ENCODE data around the gene GET4. TPM values are rescaled to one million over a fixed set of nuclear protein-coding genes. Genes with fewer than 3 reads are reported as not detected.

The GET4 gene
- total and polyA plus RNA-seq, 2 experiments from 2014 or later = 48.3 to 102 TPM

DNA sequence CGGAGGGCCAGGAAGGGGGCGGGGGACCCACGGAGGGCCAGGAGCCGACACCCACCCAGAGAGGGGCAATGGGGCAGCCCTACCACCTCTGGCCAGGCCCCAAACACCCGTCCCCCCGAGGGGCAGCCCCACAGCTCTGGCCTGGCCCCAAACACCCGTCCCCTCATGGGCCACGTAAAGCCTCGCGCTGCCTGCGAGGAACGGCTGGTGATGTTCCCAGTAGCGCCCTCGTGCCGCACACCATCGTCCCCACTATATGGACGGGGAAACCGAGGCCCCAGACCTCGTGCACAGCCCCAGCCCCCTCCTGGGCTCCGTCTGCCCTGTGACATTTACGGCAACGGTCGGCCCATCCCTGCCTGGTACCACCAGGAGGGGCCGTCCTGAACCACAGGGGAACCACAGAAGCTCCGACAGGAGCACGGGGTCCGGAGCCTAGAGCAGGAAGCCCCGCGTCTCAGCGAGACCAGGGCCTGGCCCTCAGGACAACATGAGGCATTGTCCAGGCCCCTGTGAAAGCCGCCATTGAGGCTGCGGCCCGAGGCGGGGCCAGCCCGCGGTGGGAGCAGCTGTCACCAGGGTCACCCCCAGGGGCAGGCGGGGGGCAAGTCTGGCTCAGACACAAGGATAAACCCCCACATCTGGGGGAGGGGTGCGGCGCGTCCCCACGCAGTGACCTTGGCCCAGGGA lies 35.6 kb downstream of the GET4 start:
- TF ChIP-seq, protein P1, sequence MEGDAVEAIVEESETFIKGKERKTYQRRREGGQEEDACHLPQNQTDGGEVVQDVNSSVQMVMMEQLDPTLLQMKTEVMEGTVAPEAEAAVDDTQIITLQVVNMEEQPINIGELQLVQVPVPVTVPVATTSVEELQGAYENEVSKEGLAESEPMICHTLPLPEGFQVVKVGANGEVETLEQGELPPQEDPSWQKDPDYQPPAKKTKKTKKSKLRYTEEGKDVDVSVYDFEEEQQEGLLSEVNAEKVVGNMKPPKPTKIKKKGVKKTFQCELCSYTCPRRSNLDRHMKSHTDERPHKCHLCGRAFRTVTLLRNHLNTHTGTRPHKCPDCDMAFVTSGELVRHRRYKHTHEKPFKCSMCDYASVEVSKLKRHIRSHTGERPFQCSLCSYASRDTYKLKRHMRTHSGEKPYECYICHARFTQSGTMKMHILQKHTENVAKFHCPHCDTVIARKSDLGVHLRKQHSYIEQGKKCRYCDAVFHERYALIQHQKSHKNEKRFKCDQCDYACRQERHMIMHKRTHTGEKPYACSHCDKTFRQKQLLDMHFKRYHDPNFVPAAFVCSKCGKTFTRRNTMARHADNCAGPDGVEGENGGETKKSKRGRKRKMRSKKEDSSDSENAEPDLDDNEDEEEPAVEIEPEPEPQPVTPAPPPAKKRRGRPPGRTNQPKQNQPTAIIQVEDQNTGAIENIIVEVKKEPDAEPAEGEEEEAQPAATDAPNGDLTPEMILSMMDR (IDR thresholded peaks at IDR 0.05; ENCODE audit: poor library complexity) = no peak
- TF ChIP-seq EZH2 (IDR thresholded peaks at IDR 0.05; ENCODE audit: borderline replicate concordance) = no peak
- TF ChIP-seq EZH2phosphoT487 (IDR thresholded peaks at IDR 0.05; ENCODE audit: low read depth, severe bottlenecking, unreplicated experiment) = no peak
- WGBS (ENCODE audit: low lambda C conversion rate, missing lambda C conversion rate) = 96% methylated on average over 23 of the region's 41 CpGs
- H3K9me3 ChIP-seq (ENCODE audit: low read depth) = no peaks in the 10 kb centered on the region

DNA sequence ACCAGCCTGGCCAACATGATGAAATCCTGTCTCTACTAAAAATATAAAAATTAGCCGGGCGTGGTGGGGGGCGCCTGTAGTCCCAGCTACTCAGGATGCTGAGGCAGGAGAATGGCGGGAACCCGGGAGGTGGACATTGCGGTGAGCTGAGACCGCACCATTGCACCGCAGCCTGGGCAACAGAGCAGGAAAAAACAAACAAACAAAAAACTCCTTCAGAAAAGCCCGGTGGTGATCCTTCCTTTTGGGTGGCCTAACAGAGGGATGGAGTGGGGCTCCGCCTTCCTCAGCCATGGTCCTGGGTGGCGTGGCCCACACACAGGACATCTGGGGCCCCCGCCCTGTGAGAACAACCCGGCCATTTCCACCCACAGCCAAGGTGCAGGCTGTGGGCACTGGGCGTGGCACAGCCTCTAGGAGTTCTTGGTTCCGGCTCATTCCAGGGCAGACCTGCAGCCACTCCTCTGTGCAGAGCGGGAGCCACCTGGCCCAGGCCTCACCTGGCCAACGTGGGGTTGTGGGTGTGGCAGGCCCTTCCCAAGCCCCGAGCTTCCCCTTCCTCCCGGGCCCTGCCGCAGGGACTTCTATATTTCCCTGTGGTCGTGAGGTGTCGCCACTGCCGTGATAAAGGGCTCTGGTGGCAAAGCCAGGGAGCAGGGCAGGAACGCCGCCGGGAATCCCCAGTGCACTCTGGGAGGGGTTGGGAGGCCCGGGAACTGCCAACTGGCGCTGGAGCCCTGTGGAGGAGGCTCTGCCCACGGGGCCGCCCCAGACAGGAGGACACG lies 37.6 kb downstream of the GET4 start:
- Histone ChIP-seq H3K4me2 (no peak overlapping the region), H2AFZ (no peak overlapping the region), H3K36me3 (replicated peaks; ENCODE audit: insufficient read depth, low read depth) (no peaks in the 10 kb centered on the region), H3K79me2 (no peaks in the 10 kb centered on the region), H3K4me1 (ENCODE audit: insufficient read depth) (peaks cover 7% of the 10 kb centered on the region), H3K27me3 (no peaks in the 10 kb centered on the region), H3K9me2 (replicated peaks; ENCODE audit: insufficient read depth) (no peaks in the 10 kb centered on the region), H3K4me3 (no peak overlapping the region), H4K20me1 (ENCODE audit: insufficient read depth, poor library complexity, severe bottlenecking) (no peaks in the 10 kb centered on the region), H3K27ac (no peak overlapping the region), H3K9me3 (ENCODE audit: low read depth) (no peaks in the 10 kb centered on the region)
- DNase-seq (ENCODE audit: low spot score) = no peak
- TF ChIP-seq, protein P1 (IDR thresholded peaks at IDR 0.05; ENCODE audit: poor library complexity) = no peak
- TF ChIP-seq EZH2phosphoT487 (IDR thresholded peaks at IDR 0.05; ENCODE audit: low read depth, severe bottlenecking, unreplicated experiment) (no peak), EZH2 (IDR thresholded peaks at IDR 0.05; ENCODE audit: borderline replicate concordance) (no peak)
- 88% methylated on average over 31 of the region's 31 CpGs for WGBS (ENCODE audit: low lambda C conversion rate, missing lambda C conversion rate)

More for the DNA sequence above, 35.6 kb downstream of the GET4 start:
- Histone ChIP-seq H4K20me1 (ENCODE audit: insufficient read depth, poor library complexity, severe bottlenecking) (no peaks in the 10 kb centered on the region), H2AFZ (no peak overlapping the region), H3K27ac (no peak overlapping the region), H3K4me1 (ENCODE audit: insufficient read depth) (peaks cover 7% of the 10 kb centered on the region), H3K79me2 (no peaks in the 10 kb centered on the region), H3K9me2 (replicated peaks; ENCODE audit: insufficient read depth) (no peaks in the 10 kb centered on the region), H3K27me3 (no peaks in the 10 kb centered on the region), H3K4me2 (no peak overlapping the region), H3K4me3 (no peak overlapping the region), H3K36me3 (replicated peaks; ENCODE audit: insufficient read depth, low read depth) (no peaks in the 10 kb centered on the region)
- DNase-seq (ENCODE audit: low spot score) = no peak

- no peak overlapping the region for H3K27ac ChIP-seq
- H3K4me3 ChIP-seq = no peak overlapping the region
- TF ChIP-seq, protein P1 (IDR thresholded peaks at IDR 0.05; ENCODE audit: poor library complexity) = no peak
- TF ChIP-seq EZH2phosphoT487 (IDR thresholded peaks at IDR 0.05; ENCODE audit: low read depth, severe bottlenecking, unreplicated experiment) = no peak
- TF ChIP-seq EZH2 (IDR thresholded peaks at IDR 0.05; ENCODE audit: borderline replicate concordance) = no peak
- no peak overlapping the region for H3K4me2 ChIP-seq
- no peaks in the 10 kb centered on the region for H3K27me3 ChIP-seq
- peaks cover 3% of the 10 kb centered on the region for H3K4me1 ChIP-seq (ENCODE audit: insufficient read depth)
- H3K79me2 ChIP-seq = no peaks in the 10 kb centered on the region
- no peaks in the 10 kb centered on the region for H3K36me3 ChIP-seq (replicated peaks; ENCODE audit: insufficient read depth, low read depth)
- no peak overlapping the region for H2AFZ ChIP-seq
- no peaks in the 10 kb centered on the region for H3K9me2 ChIP-seq (replicated peaks; ENCODE audit: insufficient read depth)
- 94% methylated on average over 15 of the region's 16 CpGs for WGBS (ENCODE audit: low lambda C conversion rate, missing lambda C conversion rate)
- H3K9me3 ChIP-seq (ENCODE audit: low read depth) = no peaks in the 10 kb centered on the region
- no peak for DNase-seq (ENCODE audit: low spot score)
- H4K20me1 ChIP-seq (ENCODE audit: insufficient read depth, poor library complexity, severe bottlenecking) = no peaks in the 10 kb centered on the region
These were observed 38.3 kb downstream of the GET4 start for GRCh38 chr7:914521-915194.

Measured in hepatocyte (in vitro differentiated cells).